Uterus (tissue), 4 donors: ENCODE results near the gene MAMLD1. TPM values are rescaled to one million over a fixed set of nuclear protein-coding genes. Genes with fewer than 3 reads are reported as not detected.
A peak's percentile ranks its signal among the peaks of the same experiment; 100 is the strongest.

Experiments
- DNase-seq, 2 donors: peaks; one replicate each; pipeline ENCODE4 v3.0.0-alpha.2; 2019 to 2020
- H3K27ac ChIP-seq, 2 donors: fragments of 200-600 bp; sonication (generic); 1 replicate in 1 of 2; 2 replicates in 1 of 2; pipeline ENCODE4 v1.5.1; 2016 to 2018
- H3K27me3 ChIP-seq, 2 donors: fragments of 200-600 bp; sonication (generic); one replicate each; pipeline ENCODE4 v1.5.1; 2018 to 2019; ENCODE audit warnings: control low read depth in 1 of 2
- H3K36me3 ChIP-seq, 2 donors: fragments of 200-600 bp; sonication (generic); one replicate each; pipeline ENCODE4 v1.5.1; 2019; ENCODE audit warnings: control low read depth in 1 of 2
- H3K4me1 ChIP-seq, 2 donors: fragments of 200-600 bp; sonication (generic); one replicate each; pipeline ENCODE4 v1.5.1; 2018 to 2019; ENCODE audit warnings: control low read depth in 1 of 2
- H3K4me3 ChIP-seq, 2 donors: fragments of 200-600 bp; sonication (generic); 1 replicate in 1 of 2; 2 replicates in 1 of 2; pipeline ENCODE4 v1.5.1; 2018 to 2019; ENCODE audit warnings: mild to moderate bottlenecking in 1 of 2
- H3K9me3 ChIP-seq, 2 donors: fragments of 200-600 bp; sonication (generic); one replicate each; pipeline ENCODE4 v1.5.1; 2019; ENCODE audit warnings: control low read depth in 1 of 2
- POLR2A ChIP-seq, 2 donors: fragments of 450-650 bp; IDR thresholded peaks; one replicate each; pipeline ENCODE4 v1.6.1; 2016; ENCODE audit warnings: antibody characterized with exemption in 2 of 2, mild to moderate bottlenecking in 1 of 2, moderate library complexity in 1 of 2
- intact Hi-C: fragments of 100-400 bp; cut with DNase I; formaldehyde crosslinking; loops from one replicate; pipeline ENCODE4 v1.15.1; 2023; ENCODE audit warnings: low total_unique reads
- total RNA-seq, 4 donors: library from RNA; depleted of rRNA in 3 of 4; stranded (reverse); fragments of >200 nt in 3 of 4; gene quantifications; one replicate each; pipeline versions ENCODE4 v1.1.0 to v1.2.4, GENCODE V29; 2014 to 2023
- TF ChIP-seq, protein P1 (sequence below), 4 experiments: fragments of 200-600 bp in 2 of 4; fragments of 450-650 bp in 2 of 4; sonication (generic) in 2 of 4; IDR thresholded peaks; one replicate each; pipeline ENCODE4 v1.5.1; 2016 to 2019; ENCODE audit warnings: antibody characterized with exemption in 4 of 4, mild to moderate bottlenecking in 2 of 4, moderate library complexity in 1 of 4
- donor health status: DM: yes; HTN: yes; CAD: no.

MAMLD1 gene
- total RNA-seq, 4 donors from 2014 or later, result 0.77 to 20.6 (median 2.2) TPM

DNA sequence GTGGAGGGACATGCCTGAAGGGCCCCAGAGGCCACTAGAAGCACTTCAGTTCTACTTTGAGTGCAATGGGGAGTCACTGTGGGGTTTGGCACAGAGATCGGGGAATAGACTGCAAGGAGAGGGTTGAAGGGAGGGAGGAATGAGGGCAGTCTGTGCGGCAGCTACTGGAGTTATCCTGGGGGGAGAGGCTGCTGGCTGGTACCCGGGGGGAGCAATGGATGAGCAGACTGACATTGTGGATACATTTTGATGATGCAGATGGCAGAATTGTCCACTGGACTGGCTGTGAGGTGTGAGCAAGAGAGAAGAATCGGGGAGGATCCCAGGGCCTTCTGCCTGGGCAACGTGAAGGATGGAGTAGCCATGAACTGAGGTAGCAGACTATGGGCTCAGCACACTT lies 2.8 kb upstream of the MAMLD1 start:
- Histone ChIP-seq H3K36me3 (no peaks in the 10 kb centered on the region), H3K27ac (no peak overlapping the region), H3K4me3 (no peak overlapping the region), H3K27me3 (no peaks in the 10 kb centered on the region), H3K9me3 (no peaks in the 10 kb centered on the region), H3K4me1 (no peaks in the 10 kb centered on the region)
- no peak for TF ChIP-seq POLR2A (IDR thresholded peaks at IDR 0.05)
- TF ChIP-seq, protein P1, sequence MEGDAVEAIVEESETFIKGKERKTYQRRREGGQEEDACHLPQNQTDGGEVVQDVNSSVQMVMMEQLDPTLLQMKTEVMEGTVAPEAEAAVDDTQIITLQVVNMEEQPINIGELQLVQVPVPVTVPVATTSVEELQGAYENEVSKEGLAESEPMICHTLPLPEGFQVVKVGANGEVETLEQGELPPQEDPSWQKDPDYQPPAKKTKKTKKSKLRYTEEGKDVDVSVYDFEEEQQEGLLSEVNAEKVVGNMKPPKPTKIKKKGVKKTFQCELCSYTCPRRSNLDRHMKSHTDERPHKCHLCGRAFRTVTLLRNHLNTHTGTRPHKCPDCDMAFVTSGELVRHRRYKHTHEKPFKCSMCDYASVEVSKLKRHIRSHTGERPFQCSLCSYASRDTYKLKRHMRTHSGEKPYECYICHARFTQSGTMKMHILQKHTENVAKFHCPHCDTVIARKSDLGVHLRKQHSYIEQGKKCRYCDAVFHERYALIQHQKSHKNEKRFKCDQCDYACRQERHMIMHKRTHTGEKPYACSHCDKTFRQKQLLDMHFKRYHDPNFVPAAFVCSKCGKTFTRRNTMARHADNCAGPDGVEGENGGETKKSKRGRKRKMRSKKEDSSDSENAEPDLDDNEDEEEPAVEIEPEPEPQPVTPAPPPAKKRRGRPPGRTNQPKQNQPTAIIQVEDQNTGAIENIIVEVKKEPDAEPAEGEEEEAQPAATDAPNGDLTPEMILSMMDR (IDR thresholded peaks at IDR 0.05), result no peak
- no peak for DNase-seq
- intact Hi-C loops, result no loop called here

DNA sequence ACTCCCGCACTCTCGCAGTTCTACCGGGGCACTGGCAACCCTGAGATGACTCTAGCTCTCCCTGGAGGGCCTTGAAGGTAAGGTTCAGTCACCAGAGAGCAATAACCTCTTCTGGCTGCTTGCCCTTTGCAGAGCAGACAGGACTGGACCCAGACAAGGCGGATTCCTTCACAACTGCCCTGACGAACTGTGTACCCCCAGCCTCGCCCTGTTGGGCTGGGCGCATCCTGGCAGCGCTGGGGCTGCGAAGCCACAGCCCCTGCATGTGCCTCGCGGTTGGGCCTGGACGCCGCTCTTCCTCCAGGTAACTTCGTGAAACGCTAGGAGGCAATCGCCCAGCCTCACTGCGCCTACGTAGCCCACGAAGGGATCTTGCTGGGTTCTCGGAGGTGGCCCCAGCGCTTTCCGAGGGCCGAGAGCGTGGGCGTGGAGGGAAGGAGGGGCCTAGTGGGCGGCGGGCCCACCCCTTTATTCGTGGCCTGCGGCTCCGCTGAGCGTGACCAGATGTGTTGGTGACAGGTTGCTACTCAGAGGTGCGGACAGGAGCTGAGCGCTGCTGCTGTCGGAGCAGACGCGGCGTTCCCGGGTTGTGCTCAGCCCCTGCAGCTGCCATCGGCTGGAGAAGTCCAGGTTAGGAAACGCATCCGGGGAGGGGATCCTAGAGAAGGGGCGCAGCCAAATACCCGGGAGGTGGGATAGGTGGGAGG lies 1.9 kb upstream of the MAMLD1 start:
- H3K4me1 ChIP-seq, result no peaks in the 10 kb centered on the region
- peak overlapping the region; percentile 49 to 61 for H3K4me3 ChIP-seq
- no peaks in the 10 kb centered on the region for H3K27me3 ChIP-seq
- intact Hi-C loops, result no loop called here
- TF ChIP-seq, protein P1 (IDR thresholded peaks at IDR 0.05), result peak in 1 of 4 experiments; percentile 5
- TF ChIP-seq POLR2A (IDR thresholded peaks at IDR 0.05), result no peak
- H3K9me3 ChIP-seq, result no peaks in the 10 kb centered on the region
- no peak overlapping the region for H3K27ac ChIP-seq
- H3K36me3 ChIP-seq, result no peaks in the 10 kb centered on the region
- DNase-seq, result no peak

DNA sequence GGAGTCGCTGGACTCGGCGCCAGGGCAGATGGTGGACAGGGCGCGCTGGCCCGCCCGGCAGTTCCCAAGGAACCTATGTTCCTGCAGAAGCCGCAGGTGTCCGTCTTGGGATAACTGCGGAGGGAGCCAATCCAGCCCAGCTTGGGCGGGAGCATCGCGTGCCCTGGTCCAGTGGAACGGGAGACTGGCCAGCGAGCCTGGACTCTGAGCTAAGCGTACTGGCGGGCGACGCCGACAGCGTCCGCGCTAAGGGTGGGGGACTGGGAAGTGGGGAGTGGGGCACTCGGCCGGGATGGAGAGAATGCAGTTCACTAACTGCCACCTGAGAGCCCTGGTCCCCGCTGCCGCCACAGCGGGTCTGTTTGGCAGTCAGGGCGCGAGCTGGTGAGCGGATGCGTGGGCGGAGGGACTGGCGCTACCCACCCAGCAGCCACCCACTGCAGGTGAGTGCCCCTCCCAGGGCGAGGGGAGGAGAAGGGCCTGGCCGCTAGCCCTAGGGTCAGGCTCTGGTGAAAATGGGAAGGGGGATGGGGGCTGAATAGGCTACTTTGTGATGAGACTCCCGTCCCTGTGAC lies 1.3 kb upstream of the MAMLD1 start:
- DNase-seq, result no peak
- intact Hi-C loops, result no loop called here
- H3K4me3 ChIP-seq, result peak overlapping the region; percentile 49 to 61
- H3K4me1 ChIP-seq, result no peaks in the 10 kb centered on the region
- H3K27ac ChIP-seq, result peak overlapping the region; percentile 91 to 92
- no peaks in the 10 kb centered on the region for H3K27me3 ChIP-seq
- H3K9me3 ChIP-seq, result no peaks in the 10 kb centered on the region
- no peaks in the 10 kb centered on the region for H3K36me3 ChIP-seq
- TF ChIP-seq POLR2A (IDR thresholded peaks at IDR 0.05), result no peak
- TF ChIP-seq, protein P1 (IDR thresholded peaks at IDR 0.05), result no peak

DNA sequence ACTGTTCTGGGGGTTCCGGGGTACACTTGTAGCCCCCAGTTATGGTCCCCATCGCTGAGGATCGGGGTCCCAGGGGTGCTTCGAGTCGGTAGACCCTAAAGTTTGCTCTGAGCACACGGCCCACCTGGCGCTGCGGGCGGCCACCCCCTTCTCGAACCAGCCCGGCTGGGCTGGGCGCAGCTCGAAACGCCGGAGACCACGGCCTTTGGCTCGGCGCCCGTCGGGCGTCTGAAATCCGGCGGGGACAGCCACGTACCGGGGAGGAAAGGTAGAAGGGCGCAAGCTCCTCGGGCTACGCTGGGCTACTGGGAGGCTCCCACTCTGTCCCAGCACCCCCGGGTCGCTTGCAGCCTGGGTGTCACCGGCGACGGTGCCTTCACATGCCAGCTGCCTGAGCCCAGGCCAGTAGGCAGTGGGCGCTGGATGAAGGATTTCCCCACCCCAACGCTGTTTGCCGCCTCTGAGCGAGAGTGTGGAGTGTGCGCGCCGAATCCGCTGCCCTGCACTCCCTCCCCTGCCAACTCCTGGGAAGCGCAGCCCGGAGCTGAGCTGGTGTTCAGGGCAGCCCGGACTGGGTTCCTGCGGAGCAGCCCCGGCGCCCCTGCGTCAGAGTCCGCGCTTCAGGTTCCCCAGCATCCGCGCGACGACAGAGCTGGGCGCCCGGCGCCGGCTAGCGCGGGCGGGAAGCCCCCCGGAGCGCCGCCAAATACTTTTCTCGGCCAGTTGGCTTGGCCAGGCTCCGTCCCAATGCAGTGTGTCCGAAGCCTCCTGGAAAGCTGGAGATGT lies 637 bp downstream of the MAMLD1 start:
- intact Hi-C loops, result no loop called here
- Histone ChIP-seq H3K36me3 (no peaks in the 10 kb centered on the region), H3K27ac (peak overlapping the region; percentile 91 to 92), H3K27me3 (no peaks in the 10 kb centered on the region), H3K4me1 (no peaks in the 10 kb centered on the region), H3K4me3 (peak overlapping the region; percentile 49 to 61), H3K9me3 (no peaks in the 10 kb centered on the region)
- TF ChIP-seq, protein P1 (IDR thresholded peaks at IDR 0.05), result no peak
- TF ChIP-seq POLR2A (IDR thresholded peaks at IDR 0.05), result no peak
- DNase-seq, result peak in 1 of 2 donors; percentile 27
